ENCODE data around the gene RAD51B.

Gene RAD51B

GRCh38 chr14:67971627-67972625 is 152.3 kb downstream of the RAD51B start:
- DNase-seq (ENCODE audit: low read depth in 1 of 2, low spot score in 1 of 2) = no peak
- H3K27ac ChIP-seq (replicated peaks) = no peak overlapping the region
- TF ChIP-seq, protein P1, sequence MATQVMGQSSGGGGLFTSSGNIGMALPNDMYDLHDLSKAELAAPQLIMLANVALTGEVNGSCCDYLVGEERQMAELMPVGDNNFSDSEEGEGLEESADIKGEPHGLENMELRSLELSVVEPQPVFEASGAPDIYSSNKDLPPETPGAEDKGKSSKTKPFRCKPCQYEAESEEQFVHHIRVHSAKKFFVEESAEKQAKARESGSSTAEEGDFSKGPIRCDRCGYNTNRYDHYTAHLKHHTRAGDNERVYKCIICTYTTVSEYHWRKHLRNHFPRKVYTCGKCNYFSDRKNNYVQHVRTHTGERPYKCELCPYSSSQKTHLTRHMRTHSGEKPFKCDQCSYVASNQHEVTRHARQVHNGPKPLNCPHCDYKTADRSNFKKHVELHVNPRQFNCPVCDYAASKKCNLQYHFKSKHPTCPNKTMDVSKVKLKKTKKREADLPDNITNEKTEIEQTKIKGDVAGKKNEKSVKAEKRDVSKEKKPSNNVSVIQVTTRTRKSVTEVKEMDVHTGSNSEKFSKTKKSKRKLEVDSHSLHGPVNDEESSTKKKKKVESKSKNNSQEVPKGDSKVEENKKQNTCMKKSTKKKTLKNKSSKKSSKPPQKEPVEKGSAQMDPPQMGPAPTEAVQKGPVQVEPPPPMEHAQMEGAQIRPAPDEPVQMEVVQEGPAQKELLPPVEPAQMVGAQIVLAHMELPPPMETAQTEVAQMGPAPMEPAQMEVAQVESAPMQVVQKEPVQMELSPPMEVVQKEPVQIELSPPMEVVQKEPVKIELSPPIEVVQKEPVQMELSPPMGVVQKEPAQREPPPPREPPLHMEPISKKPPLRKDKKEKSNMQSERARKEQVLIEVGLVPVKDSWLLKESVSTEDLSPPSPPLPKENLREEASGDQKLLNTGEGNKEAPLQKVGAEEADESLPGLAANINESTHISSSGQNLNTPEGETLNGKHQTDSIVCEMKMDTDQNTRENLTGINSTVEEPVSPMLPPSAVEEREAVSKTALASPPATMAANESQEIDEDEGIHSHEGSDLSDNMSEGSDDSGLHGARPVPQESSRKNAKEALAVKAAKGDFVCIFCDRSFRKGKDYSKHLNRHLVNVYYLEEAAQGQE (IDR thresholded peaks at IDR 0.05; ENCODE audit: insufficient replicate concordance, low read depth) = no peak
- TF ChIP-seq SPI1 (IDR thresholded peaks at IDR 0.05; ENCODE audit: borderline replicate concordance, low read depth) = no peak
- TF ChIP-seq GABPA (IDR thresholded peaks at IDR 0.05; ENCODE audit: low read depth) = no peak
- no peak for TF ChIP-seq POLR2AphosphoS5 (IDR thresholded peaks at IDR 0.05; ENCODE audit: low read depth)
- TF ChIP-seq, protein P2, sequence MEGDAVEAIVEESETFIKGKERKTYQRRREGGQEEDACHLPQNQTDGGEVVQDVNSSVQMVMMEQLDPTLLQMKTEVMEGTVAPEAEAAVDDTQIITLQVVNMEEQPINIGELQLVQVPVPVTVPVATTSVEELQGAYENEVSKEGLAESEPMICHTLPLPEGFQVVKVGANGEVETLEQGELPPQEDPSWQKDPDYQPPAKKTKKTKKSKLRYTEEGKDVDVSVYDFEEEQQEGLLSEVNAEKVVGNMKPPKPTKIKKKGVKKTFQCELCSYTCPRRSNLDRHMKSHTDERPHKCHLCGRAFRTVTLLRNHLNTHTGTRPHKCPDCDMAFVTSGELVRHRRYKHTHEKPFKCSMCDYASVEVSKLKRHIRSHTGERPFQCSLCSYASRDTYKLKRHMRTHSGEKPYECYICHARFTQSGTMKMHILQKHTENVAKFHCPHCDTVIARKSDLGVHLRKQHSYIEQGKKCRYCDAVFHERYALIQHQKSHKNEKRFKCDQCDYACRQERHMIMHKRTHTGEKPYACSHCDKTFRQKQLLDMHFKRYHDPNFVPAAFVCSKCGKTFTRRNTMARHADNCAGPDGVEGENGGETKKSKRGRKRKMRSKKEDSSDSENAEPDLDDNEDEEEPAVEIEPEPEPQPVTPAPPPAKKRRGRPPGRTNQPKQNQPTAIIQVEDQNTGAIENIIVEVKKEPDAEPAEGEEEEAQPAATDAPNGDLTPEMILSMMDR (IDR thresholded peaks at IDR 0.05; ENCODE audit: insufficient read depth, low read length) = no peak
- H3K4me3 ChIP-seq (replicated peaks; ENCODE audit: insufficient read depth, low read length) = no peak overlapping the region
- H3K27me3 ChIP-seq (ENCODE audit: insufficient read depth, poor library complexity, severe bottlenecking) = no peaks in the 10 kb centered on the region

DNA sequence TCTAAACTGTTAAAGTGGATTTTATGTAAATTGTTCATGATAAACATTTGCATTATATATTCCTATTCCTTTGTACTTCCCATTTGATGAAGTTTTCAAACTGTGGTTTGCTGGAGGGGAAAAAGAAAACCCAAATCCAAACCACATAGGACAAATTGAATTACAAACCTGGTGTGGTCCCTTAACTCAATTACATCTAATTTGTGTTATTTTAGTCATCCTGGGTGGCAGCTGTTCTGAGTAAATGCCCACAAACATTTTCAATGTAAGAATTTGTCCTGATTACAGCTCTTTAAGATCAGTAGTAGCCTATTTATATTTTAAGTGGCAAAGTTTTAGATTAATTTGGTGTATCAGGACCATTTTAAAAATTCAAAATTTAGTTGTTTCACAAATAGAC is 153.9 kb downstream of the RAD51B start:
- DNase-seq (ENCODE audit: low read depth in 1 of 2, low spot score in 1 of 2) = no peak
- Histone ChIP-seq H3K27me3 (ENCODE audit: insufficient read depth, poor library complexity, severe bottlenecking) (no peaks in the 10 kb centered on the region), H3K27ac (replicated peaks) (no peak overlapping the region), H3K4me3 (replicated peaks; ENCODE audit: insufficient read depth, low read length) (no peak overlapping the region)
- TF ChIP-seq POLR2AphosphoS5 (IDR thresholded peaks at IDR 0.05; ENCODE audit: low read depth) (no peak), SPI1 (IDR thresholded peaks at IDR 0.05; ENCODE audit: borderline replicate concordance, low read depth) (no peak), GABPA (IDR thresholded peaks at IDR 0.05; ENCODE audit: low read depth) (no peak)
- TF ChIP-seq, protein P1 (IDR thresholded peaks at IDR 0.05; ENCODE audit: insufficient replicate concordance, low read depth) = no peak
- TF ChIP-seq, protein P2 (IDR thresholded peaks at IDR 0.05; ENCODE audit: insufficient read depth, low read length) = no peak

DNA sequence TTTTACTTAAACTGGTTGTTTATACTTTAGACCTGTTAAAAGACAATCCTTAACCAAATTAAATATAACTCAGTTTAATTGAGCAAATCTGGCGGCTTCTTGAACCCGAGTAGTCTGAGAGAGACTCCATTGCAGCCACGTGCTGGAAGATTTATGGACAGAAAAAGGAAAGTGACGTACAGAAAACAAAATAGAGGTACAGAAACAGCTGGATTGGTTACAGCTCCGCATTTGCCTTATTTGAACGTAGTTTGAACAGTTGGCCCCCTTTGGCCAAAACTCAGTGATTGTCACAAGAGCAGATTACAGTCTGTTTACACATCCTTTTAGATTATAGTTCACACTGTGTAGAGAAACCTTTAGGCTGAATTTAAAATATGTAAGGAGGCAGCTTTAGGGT is 155.9 kb downstream of the RAD51B start:
- no peak overlapping the region for H3K27ac ChIP-seq (replicated peaks)
- TF ChIP-seq POLR2AphosphoS5 (IDR thresholded peaks at IDR 0.05; ENCODE audit: low read depth) = no peak
- TF ChIP-seq, protein P2 (IDR thresholded peaks at IDR 0.05; ENCODE audit: insufficient read depth, low read length) = no peak
- H3K4me3 ChIP-seq (replicated peaks; ENCODE audit: insufficient read depth, low read length) = no peak overlapping the region
- H3K27me3 ChIP-seq (ENCODE audit: insufficient read depth, poor library complexity, severe bottlenecking) = no peaks in the 10 kb centered on the region
- no peak for DNase-seq (ENCODE audit: low read depth in 1 of 2, low spot score in 1 of 2)

Data from HL-60 (cell line).